ENCODE results near the gene SDC3.

The SDC3 gene

GRCh38 chr1:30905916-30906620 lies 2.5 kb downstream of the SDC3 start:
- H3K36me3 Mint-ChIP-seq (ENCODE audit: low read depth) = peaks cover 23% of the 10 kb centered on the region
- H3K4me1 Mint-ChIP-seq (ENCODE audit: low read depth) = peaks cover 76% of the 10 kb centered on the region
- H3K27ac Mint-ChIP-seq = no peak overlapping the region
- H3K9me3 Mint-ChIP-seq = no peaks in the 10 kb centered on the region
- H3K27me3 Mint-ChIP-seq = peaks cover 67% of the 10 kb centered on the region
- intact Hi-C loops (cut with micrococcal nuclease) = no loop called here
- peak overlapping the region; percentile 47 for H3K4me3 Mint-ChIP-seq

DNA sequence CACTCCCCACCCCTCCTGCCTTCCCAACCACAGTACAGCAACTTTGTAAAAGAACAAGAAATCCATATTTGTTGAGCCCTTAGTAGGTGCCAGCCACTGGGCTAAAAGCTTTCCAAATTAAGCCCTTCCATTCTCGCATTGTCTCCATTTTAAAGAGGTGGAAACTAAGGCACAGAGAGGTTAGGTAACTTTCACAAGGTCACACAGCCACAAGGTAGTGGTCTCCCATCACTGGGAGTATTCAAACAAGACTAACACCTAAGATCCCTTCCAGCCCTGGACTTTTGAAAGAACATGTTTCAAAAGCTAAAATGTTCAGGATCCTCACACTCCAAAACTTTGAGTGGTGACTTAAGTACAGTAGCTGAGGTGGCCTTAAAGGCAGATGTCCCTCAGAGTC lies 3.2 kb downstream of the SDC3 start:
- Mint-ChIP-seq H3K36me3 (ENCODE audit: low read depth) (peaks cover 23% of the 10 kb centered on the region), H3K27ac (no peak overlapping the region)

GRCh38 chr1:30904962-30905335 lies 3.6 kb downstream of the SDC3 start:
- Mint-ChIP-seq H3K9me3 (no peaks in the 10 kb centered on the region), H3K27ac (no peak overlapping the region), H3K36me3 (ENCODE audit: low read depth) (peaks cover 23% of the 10 kb centered on the region), H3K27me3 (peaks cover 77% of the 10 kb centered on the region), H3K4me1 (ENCODE audit: low read depth) (peaks cover 67% of the 10 kb centered on the region), H3K4me3 (no peak overlapping the region)
- intact Hi-C loops (cut with micrococcal nuclease) = no loop called here

More for the DNA sequence above, 3.2 kb downstream of the SDC3 start:
- peaks cover 73% of the 10 kb centered on the region for H3K27me3 Mint-ChIP-seq
- intact Hi-C loops (cut with micrococcal nuclease) = no loop called here
- H3K4me3 Mint-ChIP-seq = no peak overlapping the region
- no peaks in the 10 kb centered on the region for H3K9me3 Mint-ChIP-seq
- H3K4me1 Mint-ChIP-seq (ENCODE audit: low read depth) = peaks cover 69% of the 10 kb centered on the region

DNA sequence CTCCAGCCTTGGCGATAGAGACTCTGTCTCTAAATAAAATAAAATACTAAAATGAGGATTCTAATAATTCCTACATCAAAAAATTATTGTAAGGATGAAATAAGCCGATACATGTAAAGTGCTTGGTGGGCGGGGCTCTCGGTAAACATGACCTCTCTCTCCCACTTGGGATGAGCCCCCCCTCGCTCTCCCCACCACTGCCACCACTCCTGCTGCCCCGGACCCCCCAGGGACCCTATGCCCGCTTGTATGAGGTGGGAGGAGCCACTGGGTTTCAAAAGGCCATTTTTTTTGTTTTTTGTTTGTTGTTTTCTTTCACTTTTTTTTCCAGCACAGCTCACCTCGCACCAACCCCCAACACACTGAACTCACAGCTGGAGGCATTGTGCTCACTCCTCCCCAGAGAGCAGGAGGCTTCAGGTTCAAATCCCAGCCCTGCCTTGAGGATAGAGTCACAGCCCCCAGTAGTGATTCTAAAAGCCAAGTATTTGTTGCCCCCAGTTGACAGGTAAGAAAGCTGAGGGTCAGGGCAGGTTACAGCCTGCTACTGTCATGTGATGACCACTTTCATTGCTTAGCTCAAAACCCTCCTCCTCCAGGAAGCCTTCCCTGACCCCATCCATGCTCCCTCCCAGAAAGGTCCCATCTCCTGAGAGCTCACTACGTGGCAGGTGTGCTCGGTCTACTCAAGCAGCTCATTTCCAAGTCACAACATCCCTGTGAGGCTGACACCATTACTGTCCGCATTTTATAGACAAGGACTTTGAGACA lies 4.2 kb downstream of the SDC3 start:
- Mint-ChIP-seq H3K4me1 (ENCODE audit: low read depth) (peaks cover 67% of the 10 kb centered on the region), H3K9me3 (no peaks in the 10 kb centered on the region), H3K27me3 (peaks cover 80% of the 10 kb centered on the region)

DNA sequence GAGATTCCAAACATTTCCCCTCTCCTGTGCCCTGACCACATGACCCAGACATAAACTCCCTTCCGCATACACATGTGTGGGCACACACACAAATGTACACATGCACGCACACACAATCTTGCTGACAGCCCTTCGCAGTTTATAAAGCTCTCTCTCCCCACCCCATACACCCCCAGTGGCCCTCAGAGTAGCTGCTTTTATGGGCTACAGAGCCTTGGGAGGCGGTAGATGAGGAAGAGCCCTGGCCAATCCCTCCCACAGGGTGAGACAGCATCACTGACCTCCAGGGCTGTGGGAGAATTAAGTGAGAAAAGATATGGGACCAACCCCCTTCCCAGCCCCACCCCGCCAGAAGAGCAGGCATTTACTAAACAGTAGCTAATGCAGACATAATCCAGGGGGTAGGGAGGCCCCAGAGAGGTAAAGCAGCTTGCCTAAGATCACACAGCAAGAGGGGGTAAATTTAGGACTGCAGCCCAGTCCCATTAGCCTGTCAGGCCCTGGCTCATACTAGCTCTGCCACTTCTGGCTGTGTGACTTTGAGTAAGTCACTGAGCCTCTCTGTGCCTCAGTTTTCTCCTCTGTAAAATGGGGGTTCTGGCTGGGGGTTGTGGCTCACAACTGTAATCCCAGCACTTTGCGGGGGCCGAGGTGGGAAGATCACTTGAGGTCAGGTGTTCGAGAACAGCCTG lies 5.1 kb downstream of the SDC3 start:
- peaks cover 81% of the 10 kb centered on the region for H3K27me3 Mint-ChIP-seq
- peaks cover 68% of the 10 kb centered on the region for H3K4me1 Mint-ChIP-seq (ENCODE audit: low read depth)
- H3K36me3 Mint-ChIP-seq (ENCODE audit: low read depth) = peaks cover 23% of the 10 kb centered on the region
- no peak overlapping the region for H3K4me3 Mint-ChIP-seq
- H3K27ac Mint-ChIP-seq = no peak overlapping the region
- H3K9me3 Mint-ChIP-seq = no peaks in the 10 kb centered on the region
- intact Hi-C loops (cut with micrococcal nuclease) = no loop called here

More for the DNA sequence above, 4.2 kb downstream of the SDC3 start:
- intact Hi-C loops (cut with micrococcal nuclease) = no loop called here
- Mint-ChIP-seq H3K4me3 (no peak overlapping the region), H3K27ac (no peak overlapping the region), H3K36me3 (ENCODE audit: low read depth) (peaks cover 23% of the 10 kb centered on the region)

DNA sequence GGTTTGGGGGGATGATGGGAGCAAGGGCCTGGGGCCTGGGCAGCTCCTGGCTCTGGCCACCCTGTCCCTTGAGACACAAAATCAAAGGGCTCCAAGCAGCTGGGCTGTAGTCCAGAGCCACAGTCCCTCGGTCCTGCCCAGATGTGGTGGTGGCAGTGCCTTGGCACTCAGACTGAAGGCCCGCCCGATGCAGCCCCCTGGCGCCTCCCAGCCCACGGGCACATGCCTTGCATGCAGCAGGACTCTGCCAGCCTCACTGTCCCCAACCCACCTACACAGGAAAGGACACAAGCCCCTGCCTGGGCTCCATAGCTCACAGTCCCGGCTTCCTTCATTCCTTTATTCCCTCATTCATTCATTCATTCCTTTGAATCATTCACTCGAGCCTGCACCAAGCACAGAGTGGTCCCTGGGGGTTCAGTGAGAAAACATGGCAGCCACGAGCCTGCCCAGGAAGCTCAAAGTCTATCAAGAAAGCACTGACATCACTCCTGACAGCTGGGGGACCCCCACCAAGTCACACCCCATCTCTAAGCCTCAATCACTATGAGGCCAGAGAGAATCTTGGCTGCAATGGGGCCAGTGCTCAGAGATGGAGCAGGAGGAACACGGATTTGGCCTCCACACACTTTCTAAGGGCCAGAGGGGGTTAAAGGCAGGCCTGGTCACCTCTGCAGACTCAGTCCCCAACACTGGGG lies 5.8 kb downstream of the SDC3 start:
- intact Hi-C loops (cut with micrococcal nuclease) = no loop called here
- Mint-ChIP-seq H3K9me3 (no peaks in the 10 kb centered on the region), H3K27me3 (peaks cover 84% of the 10 kb centered on the region), H3K4me1 (ENCODE audit: low read depth) (peaks cover 74% of the 10 kb centered on the region), H3K36me3 (ENCODE audit: low read depth) (peaks cover 20% of the 10 kb centered on the region), H3K27ac (no peak overlapping the region), H3K4me3 (no peak overlapping the region)

DNA sequence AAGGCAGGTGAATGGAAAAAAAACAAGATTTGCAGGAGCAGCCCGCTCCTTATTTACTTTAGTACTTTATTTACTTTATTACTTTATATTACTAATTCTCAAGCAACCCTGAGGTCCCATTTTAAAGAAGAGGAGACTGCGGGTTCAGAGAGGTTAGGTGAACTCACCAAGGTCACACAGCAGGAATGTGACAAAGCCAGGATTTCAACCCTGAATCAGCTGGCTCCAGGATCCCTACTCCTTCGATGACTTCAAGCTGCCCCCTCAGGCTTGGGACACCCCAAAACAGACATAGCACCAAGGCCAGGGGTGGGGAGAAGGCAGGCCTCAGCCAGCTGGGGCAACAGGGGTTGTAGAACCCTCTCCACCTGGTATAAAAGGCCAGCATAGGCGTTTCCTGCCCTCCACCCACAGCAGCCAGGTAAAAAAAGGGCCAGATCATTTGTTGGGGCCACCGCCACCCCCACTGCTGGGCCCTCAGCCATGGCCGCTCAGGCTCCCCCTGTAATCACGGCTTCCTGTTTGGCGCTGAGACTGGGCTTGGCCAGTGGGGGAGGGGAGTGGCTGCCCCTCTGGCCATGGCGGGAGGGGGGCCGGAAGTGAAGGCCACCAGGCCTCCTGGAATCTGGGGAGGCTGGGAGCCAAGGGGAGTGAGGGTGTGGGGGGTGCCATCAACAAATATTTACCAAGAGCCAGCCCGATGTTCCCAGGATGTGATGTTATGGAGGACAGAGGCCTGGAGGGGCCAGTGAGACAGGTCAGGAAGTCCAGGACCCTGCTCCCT lies 6.6 kb downstream of the SDC3 start:
- intact Hi-C loops (cut with micrococcal nuclease) = no loop called here
- Mint-ChIP-seq H3K4me1 (ENCODE audit: low read depth) (peaks cover 71% of the 10 kb centered on the region), H3K9me3 (no peaks in the 10 kb centered on the region), H3K27ac (no peak overlapping the region), H3K27me3 (peaks cover 78% of the 10 kb centered on the region), H3K36me3 (ENCODE audit: low read depth) (peaks cover 13% of the 10 kb centered on the region), H3K4me3 (no peak overlapping the region)

- H3K4me3 Mint-ChIP-seq = no peak overlapping the region
- peaks cover 74% of the 10 kb centered on the region for H3K4me1 Mint-ChIP-seq (ENCODE audit: low read depth)
- H3K27ac Mint-ChIP-seq = no peak overlapping the region
- peaks cover 17% of the 10 kb centered on the region for H3K36me3 Mint-ChIP-seq (ENCODE audit: low read depth)
- intact Hi-C loops (cut with micrococcal nuclease) = no loop called here
- H3K9me3 Mint-ChIP-seq = no peaks in the 10 kb centered on the region
- H3K27me3 Mint-ChIP-seq = peaks cover 78% of the 10 kb centered on the region
These were observed 7.5 kb downstream of the SDC3 start for GRCh38 chr1:30900931-30901560.

DNA sequence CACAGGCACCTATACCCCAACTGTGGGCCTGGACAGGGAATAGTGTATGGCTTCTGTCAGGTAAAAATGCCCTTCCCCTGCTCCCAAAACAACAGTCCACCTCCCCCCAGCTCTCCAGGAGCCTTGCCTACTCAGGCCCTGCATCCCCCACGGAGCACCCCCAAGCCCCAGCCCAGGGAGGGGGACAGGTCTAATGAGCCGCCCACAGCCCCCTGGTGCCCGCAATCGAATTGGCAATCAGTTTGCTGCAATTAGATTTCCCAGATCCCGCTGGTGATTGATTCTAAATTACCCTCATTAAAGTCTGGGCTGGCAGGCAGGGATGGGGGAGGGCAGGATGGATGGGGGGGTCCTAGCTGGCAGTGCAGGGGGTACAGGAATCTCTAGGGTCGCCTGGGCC lies 8.1 kb downstream of the SDC3 start:
- H3K4me1 Mint-ChIP-seq (ENCODE audit: low read depth) = peaks cover 74% of the 10 kb centered on the region
- no peak overlapping the region for H3K4me3 Mint-ChIP-seq
- H3K9me3 Mint-ChIP-seq = no peaks in the 10 kb centered on the region
- no peak overlapping the region for H3K27ac Mint-ChIP-seq
- H3K27me3 Mint-ChIP-seq = peaks cover 77% of the 10 kb centered on the region
- intact Hi-C loops (cut with micrococcal nuclease) = no loop called here
- peaks cover 21% of the 10 kb centered on the region for H3K36me3 Mint-ChIP-seq (ENCODE audit: low read depth)

- H3K9me3 Mint-ChIP-seq = no peaks in the 10 kb centered on the region
- no peak overlapping the region for H3K4me3 Mint-ChIP-seq
- intact Hi-C loops (cut with micrococcal nuclease) = no loop called here
- peaks cover 79% of the 10 kb centered on the region for H3K27me3 Mint-ChIP-seq
- H3K36me3 Mint-ChIP-seq (ENCODE audit: low read depth) = peaks cover 28% of the 10 kb centered on the region
- H3K27ac Mint-ChIP-seq = no peak overlapping the region
- H3K4me1 Mint-ChIP-seq (ENCODE audit: low read depth) = peaks cover 78% of the 10 kb centered on the region
These were observed 8.8 kb downstream of the SDC3 start for GRCh38 chr1:30899577-30900389.

DNA sequence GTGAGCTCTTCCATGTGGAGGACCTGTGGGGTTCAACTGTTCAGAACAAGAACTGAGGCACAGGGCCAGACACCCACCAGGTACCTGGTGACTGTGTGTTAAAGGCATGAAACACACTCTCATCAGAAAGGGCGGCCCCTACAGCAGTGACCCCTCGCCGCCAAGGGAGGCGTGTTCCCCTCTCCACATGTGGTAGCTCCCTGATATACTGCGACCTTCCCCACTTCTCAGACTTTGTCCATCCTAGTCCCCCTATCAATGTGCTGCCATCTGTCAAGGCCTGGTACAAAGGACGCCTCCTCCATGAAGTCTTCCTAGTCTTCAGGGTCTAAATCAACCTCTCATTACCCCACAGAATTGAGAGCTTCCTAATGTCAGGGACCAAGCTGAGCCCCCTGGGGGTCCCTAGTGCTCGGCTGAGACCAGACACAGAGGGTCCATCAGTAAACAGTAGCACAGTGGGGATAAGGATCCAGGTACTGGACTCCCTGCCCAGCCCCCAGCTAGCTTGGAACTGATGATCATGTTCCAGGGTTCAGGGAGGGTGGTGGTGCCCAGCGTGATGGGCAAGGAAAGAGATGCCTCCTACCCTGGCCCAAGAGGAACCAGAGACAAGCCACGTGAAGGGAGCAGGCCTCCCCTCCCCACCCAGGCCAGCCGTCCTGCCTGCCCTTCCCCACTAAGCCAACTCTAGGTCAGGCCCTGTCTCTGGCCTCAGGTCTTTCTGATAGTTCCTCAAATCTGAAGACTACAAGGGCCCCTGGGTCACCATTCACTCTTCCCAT lies 10.3 kb downstream of the SDC3 start:
- H3K4me3 Mint-ChIP-seq = no peak overlapping the region
- H3K4me1 Mint-ChIP-seq (ENCODE audit: low read depth) = peaks cover 79% of the 10 kb centered on the region
- peaks cover 40% of the 10 kb centered on the region for H3K36me3 Mint-ChIP-seq (ENCODE audit: low read depth)
- intact Hi-C loops (cut with micrococcal nuclease) = no loop called here
- H3K27me3 Mint-ChIP-seq = peaks cover 81% of the 10 kb centered on the region
- H3K27ac Mint-ChIP-seq = no peak overlapping the region
- no peaks in the 10 kb centered on the region for H3K9me3 Mint-ChIP-seq

- intact Hi-C loops (cut with micrococcal nuclease) = no loop called here
- Mint-ChIP-seq H3K36me3 (ENCODE audit: low read depth) (peaks cover 28% of the 10 kb centered on the region), H3K4me3 (no peak overlapping the region), H3K27ac (no peak overlapping the region), H3K27me3 (peaks cover 70% of the 10 kb centered on the region), H3K4me1 (ENCODE audit: low read depth) (peaks cover 77% of the 10 kb centered on the region), H3K9me3 (no peaks in the 10 kb centered on the region)
These were observed 11.7 kb downstream of the SDC3 start for GRCh38 chr1:30896905-30897304.
